GM23338 (cell line): Measurements from ENCODE around the gene CACNA1D. TPM values are rescaled to one million over a fixed set of nuclear protein-coding genes. Genes with fewer than 3 reads are reported as not detected.

Source experiments
- ATAC-seq: fragments of 200-7000 bp; cut with Tn5 transposase; 3 replicates; pipeline ENCODE4 v1.9.1; 2020
- DNase-seq: peaks from one replicate; pipeline ENCODE4 v3.0.0-alpha.2; 2015; ENCODE audit warnings: low spot score
- H2AFZ ChIP-seq: fragments of 200-600 bp; sonication (generic); 2 replicates; pipeline ENCODE4 v1.8.0; 2016; ENCODE audit warnings: antibody characterized with exemption, mild to moderate bottlenecking, moderate library complexity
- H3F3A ChIP-seq: fragments of 200-600 bp; sonication (generic); replicated peaks from 2 replicates; pipeline ENCODE4 v1.8.0; 2017; ENCODE audit warnings: antibody characterized with exemption, mixed run types, low read depth
- H3K27ac ChIP-seq: fragments of 200-600 bp; sonication (generic); 2 replicates; pipeline ENCODE4 v1.6.1; 2016; ENCODE audit warnings: low read depth
- H3K27me3 ChIP-seq: fragments of 200-600 bp; sonication (generic); 2 replicates; pipeline ENCODE4 v1.8.0; 2016; ENCODE audit warnings: mild to moderate bottlenecking, mixed run types, moderate library complexity; ENCODE audit not compliant: insufficient read depth
- H3K36me3 ChIP-seq: fragments of 200-600 bp; sonication (generic); 2 replicates; pipeline ENCODE4 v1.8.0; 2016; ENCODE audit warnings: mild to moderate bottlenecking; ENCODE audit not compliant: insufficient read depth
- H3K4me1 ChIP-seq: fragments of 200-600 bp; sonication (generic); 2 replicates; pipeline ENCODE4 v1.8.0; 2016; ENCODE audit warnings: mild to moderate bottlenecking, moderate library complexity; ENCODE audit not compliant: insufficient read depth
- H3K4me2 ChIP-seq: fragments of 200-600 bp; sonication (generic); 2 replicates; pipeline ENCODE4 v1.7.1; 2017; ENCODE audit warnings: mixed run types
- H3K4me3 ChIP-seq: fragments of 200-600 bp; sonication (generic); 2 replicates; pipeline ENCODE4 v1.6.1; 2016; ENCODE audit warnings: mixed run types
- H3K79me2 ChIP-seq: fragments of 200-600 bp; sonication (generic); replicated peaks from 2 replicates; pipeline ENCODE4 v1.8.0; 2017; ENCODE audit warnings: mild to moderate bottlenecking; ENCODE audit not compliant: insufficient read depth
- H3K9me2 ChIP-seq: fragments of 200-600 bp; sonication (generic); 2 replicates; pipeline ENCODE4 v1.8.0; 2017; ENCODE audit not compliant: insufficient read depth
- H4K20me1 ChIP-seq: fragments of 200-600 bp; sonication (generic); replicated peaks from 2 replicates; pipeline ENCODE4 v1.8.0; 2017; ENCODE audit warnings: mild to moderate bottlenecking; ENCODE audit not compliant: insufficient read depth
- H3K27ac Mint-ChIP-seq: 2 replicates; pipeline ENCODE4 v1.8.0; 2020; ENCODE audit warnings: inconsistent platforms, mild to moderate bottlenecking, moderate library complexity, mixed read lengths
- H3K27me3 Mint-ChIP-seq: 3 replicates; pipeline ENCODE4 v1.8.0; 2022; ENCODE audit warnings: low read depth, mild to moderate bottlenecking, moderate library complexity, mixed read lengths, inconsistent platforms; ENCODE audit not compliant: insufficient read depth, poor library complexity
- H3K36me3 Mint-ChIP-seq: 3 replicates; pipeline ENCODE4 v1.8.0; 2021; ENCODE audit warnings: low read depth, mild to moderate bottlenecking, inconsistent platforms, moderate library complexity, mixed read lengths
- H3K4me1 Mint-ChIP-seq: 3 replicates; pipeline ENCODE4 v1.8.0; 2020; ENCODE audit warnings: mild to moderate bottlenecking, inconsistent platforms, mixed read lengths
- H3K4me3 Mint-ChIP-seq: 3 replicates; pipeline ENCODE4 v1.8.0; 2021; ENCODE audit warnings: moderate library complexity, mild to moderate bottlenecking, inconsistent platforms, mixed read lengths
- H3K9me3 Mint-ChIP-seq: 3 replicates; pipeline ENCODE4 v1.8.0; 2020; ENCODE audit warnings: moderate library complexity, mild to moderate bottlenecking, inconsistent platforms, mixed read lengths
- CREB1 ChIP-seq: fragments of 250-450 bp; sonication (Bioruptor Pico); IDR thresholded peaks from 2 replicates; pipeline ENCODE4 v1.5.0; 2020; ENCODE audit warnings: low read depth, mild to moderate bottlenecking, moderate library complexity
- ETS1 ChIP-seq: IDR thresholded peaks from 2 replicates; pipeline ENCODE4 v1.6.1; 2016; ENCODE audit warnings: antibody characterized with exemption
- NANOG ChIP-seq: IDR thresholded peaks from 2 replicates; pipeline ENCODE4 v1.6.1; 2016; ENCODE audit warnings: antibody characterized with exemption, borderline replicate concordance
- POLR2AphosphoS5 ChIP-seq: IDR thresholded peaks from 2 replicates; pipeline ENCODE4 v1.6.1; 2016; ENCODE audit warnings: antibody characterized with exemption, low read depth
- REST ChIP-seq: IDR thresholded peaks from one replicate; pipeline ENCODE4 v1.6.1; 2018; ENCODE audit warnings: antibody characterized with exemption; ENCODE audit not compliant: unreplicated experiment
- STAT1 ChIP-seq: IDR thresholded peaks from one replicate; pipeline ENCODE4 v1.6.1; 2016; ENCODE audit warnings: antibody characterized with exemption; ENCODE audit not compliant: unreplicated experiment
- ZNF114 ChIP-seq: fragments of 250-450 bp; sonication (Bioruptor Pico); IDR thresholded peaks from 2 replicates; pipeline ENCODE4 v1.5.0; 2020; ENCODE audit warnings: mild to moderate bottlenecking, moderate library complexity
- polyA plus RNA-seq: library from polyadenylated mRNA; unstranded; fragments of >200 nt; fragmentation: Nextera tagmentation; extraction: Ambion mirVana; gene quantifications from 2 replicates; pipeline ENCODE4 v1.2.1, GENCODE V29; 2016
- total RNA-seq: library from RNA; depleted of rRNA; stranded (reverse); fragments of >200 nt; shearing (Covaris generic); gene quantifications from 2 replicates; pipeline ENCODE4 v1.2.3, GENCODE V29; 2014
- TF ChIP-seq, protein P1 (sequence below): fragments of 250-450 bp; sonication (Bioruptor Pico); IDR thresholded peaks from 2 replicates; pipeline ENCODE4 v1.5.0; 2020; ENCODE audit warnings: mild to moderate bottlenecking, moderate library complexity
- TF ChIP-seq, protein P2 (sequence below), 2 experiments: fragments of 200-600 bp in 1 of 2; sonication (generic) in 1 of 2; conservative IDR thresholded peaks; 2 replicates each; pipeline versions ENCODE4 v1.5.1 to v1.6.1; 2016 to 2017; ENCODE audit warnings: antibody characterized with exemption in 2 of 2, low read depth in 2 of 2, mild to moderate bottlenecking in 2 of 2, moderate library complexity in 1 of 2

CACNA1D gene
- total and polyA plus RNA-seq, 2 experiments from 2014 or later, result 1.7 to 1.8 TPM

DNA sequence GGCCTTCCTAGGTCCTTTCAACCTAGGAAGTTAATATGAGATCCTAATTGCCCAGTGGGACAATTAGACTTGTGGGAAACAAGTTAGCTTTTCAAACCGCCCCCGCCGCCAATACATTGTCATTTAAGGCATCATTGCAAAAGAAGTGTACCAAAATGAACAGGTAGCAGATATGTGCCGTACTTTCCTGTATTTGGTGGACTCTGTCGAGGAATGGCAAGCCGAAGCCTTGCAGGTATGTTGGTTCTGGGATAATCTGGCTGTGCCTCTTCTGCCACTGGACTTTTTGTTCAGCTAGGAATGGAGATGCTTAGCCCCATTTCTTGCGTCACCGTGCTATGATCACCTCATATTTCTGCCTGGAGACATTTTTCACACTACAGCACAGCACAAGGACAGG lies 157.5 kb downstream of the CACNA1D start (continued):
- TF ChIP-seq, protein P1, sequence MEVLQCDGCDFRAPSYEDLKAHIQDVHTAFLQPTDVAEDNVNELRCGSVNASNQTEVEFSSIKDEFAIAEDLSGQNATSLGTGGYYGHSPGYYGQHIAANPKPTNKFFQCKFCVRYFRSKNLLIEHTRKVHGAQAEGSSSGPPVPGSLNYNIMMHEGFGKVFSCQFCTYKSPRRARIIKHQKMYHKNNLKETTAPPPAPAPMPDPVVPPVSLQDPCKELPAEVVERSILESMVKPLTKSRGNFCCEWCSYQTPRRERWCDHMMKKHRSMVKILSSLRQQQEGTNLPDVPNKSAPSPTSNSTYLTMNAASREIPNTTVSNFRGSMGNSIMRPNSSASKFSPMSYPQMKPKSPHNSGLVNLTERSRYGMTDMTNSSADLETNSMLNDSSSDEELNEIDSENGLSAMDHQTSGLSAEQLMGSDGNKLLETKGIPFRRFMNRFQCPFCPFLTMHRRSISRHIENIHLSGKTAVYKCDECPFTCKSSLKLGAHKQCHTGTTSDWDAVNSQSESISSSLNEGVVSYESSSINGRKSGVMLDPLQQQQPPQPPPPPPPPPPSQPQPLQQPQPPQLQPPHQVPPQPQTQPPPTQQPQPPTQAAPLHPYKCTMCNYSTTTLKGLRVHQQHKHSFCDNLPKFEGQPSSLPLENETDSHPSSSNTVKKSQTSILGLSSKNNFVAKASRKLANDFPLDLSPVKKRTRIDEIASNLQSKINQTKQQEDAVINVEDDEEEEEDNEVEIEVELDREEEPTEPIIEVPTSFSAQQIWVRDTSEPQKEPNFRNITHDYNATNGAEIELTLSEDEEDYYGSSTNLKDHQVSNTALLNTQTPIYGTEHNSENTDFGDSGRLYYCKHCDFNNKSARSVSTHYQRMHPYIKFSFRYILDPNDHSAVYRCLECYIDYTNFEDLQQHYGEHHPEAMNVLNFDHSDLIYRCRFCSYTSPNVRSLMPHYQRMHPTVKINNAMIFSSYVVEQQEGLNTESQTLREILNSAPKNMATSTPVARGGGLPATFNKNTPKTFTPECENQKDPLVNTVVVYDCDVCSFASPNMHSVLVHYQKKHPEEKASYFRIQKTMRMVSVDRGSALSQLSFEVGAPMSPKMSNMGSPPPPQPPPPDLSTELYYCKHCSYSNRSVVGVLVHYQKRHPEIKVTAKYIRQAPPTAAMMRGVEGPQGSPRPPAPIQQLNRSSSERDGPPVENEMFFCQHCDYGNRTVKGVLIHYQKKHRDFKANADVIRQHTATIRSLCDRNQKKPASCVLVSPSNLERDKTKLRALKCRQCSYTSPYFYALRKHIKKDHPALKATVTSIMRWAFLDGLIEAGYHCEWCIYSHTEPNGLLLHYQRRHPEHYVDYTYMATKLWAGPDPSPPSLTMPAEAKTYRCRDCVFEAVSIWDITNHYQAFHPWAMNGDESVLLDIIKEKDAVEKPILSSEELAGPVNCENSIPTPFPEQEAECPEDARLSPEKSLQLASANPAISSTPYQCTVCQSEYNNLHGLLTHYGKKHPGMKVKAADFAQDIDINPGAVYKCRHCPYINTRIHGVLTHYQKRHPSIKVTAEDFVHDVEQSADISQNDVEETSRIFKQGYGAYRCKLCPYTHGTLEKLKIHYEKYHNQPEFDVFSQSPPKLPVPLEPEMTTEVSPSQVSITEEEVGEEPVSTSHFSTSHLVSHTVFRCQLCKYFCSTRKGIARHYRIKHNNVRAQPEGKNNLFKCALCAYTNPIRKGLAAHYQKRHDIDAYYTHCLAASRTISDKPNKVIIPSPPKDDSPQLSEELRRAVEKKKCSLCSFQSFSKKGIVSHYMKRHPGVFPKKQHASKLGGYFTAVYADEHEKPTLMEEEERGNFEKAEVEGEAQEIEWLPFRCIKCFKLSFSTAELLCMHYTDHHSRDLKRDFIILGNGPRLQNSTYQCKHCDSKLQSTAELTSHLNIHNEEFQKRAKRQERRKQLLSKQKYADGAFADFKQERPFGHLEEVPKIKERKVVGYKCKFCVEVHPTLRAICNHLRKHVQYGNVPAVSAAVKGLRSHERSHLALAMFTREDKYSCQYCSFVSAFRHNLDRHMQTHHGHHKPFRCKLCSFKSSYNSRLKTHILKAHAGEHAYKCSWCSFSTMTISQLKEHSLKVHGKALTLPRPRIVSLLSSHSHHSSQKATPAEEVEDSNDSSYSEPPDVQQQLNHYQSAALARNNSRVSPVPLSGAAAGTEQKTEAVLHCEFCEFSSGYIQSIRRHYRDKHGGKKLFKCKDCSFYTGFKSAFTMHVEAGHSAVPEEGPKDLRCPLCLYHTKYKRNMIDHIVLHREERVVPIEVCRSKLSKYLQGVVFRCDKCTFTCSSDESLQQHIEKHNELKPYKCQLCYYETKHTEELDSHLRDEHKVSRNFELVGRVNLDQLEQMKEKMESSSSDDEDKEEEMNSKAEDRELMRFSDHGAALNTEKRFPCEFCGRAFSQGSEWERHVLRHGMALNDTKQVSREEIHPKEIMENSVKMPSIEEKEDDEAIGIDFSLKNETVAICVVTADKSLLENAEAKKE, result no peak
- no peak for TF ChIP-seq ZNF114

- peaks cover 6% of the 10 kb centered on the region; the same call in 2 of the 3 replicates for H3K36me3 Mint-ChIP-seq
Measured at GRCh38 chr3:53657651-53658050, 163.2 kb downstream of the CACNA1D start.

More at GRCh38 chr3:53657651-53658050, 163.2 kb downstream of the CACNA1D start:
- Mint-ChIP-seq H3K4me1 (no peaks in the 10 kb centered on the region), H3K9me3 (peaks cover 13% of the 10 kb centered on the region), H3K27me3 (no peaks in the 10 kb centered on the region), H3K4me3 (no peak overlapping the region), H3K27ac (no peak overlapping the region)
- Histone ChIP-seq H3K27me3 (no peaks in the 10 kb centered on the region), H3K27ac (no peak overlapping the region), H3F3A (no peaks in the 10 kb centered on the region), H3K9me2 (peaks cover 6% of the 10 kb centered on the region; the same call in 1 of the 2 replicates), H4K20me1 (no peaks in the 10 kb centered on the region; the same call in 1 of the 2 replicates), H2AFZ (no peak overlapping the region), H3K4me2 (no peak overlapping the region), H3K4me3 (no peak overlapping the region), H3K79me2 (no peaks in the 10 kb centered on the region), H3K36me3 (no peaks in the 10 kb centered on the region), H3K4me1 (no peaks in the 10 kb centered on the region)
- DNase-seq (no peak), ATAC-seq (no peak)
- TF ChIP-seq POLR2AphosphoS5, result no peak
- TF ChIP-seq, protein P2, sequence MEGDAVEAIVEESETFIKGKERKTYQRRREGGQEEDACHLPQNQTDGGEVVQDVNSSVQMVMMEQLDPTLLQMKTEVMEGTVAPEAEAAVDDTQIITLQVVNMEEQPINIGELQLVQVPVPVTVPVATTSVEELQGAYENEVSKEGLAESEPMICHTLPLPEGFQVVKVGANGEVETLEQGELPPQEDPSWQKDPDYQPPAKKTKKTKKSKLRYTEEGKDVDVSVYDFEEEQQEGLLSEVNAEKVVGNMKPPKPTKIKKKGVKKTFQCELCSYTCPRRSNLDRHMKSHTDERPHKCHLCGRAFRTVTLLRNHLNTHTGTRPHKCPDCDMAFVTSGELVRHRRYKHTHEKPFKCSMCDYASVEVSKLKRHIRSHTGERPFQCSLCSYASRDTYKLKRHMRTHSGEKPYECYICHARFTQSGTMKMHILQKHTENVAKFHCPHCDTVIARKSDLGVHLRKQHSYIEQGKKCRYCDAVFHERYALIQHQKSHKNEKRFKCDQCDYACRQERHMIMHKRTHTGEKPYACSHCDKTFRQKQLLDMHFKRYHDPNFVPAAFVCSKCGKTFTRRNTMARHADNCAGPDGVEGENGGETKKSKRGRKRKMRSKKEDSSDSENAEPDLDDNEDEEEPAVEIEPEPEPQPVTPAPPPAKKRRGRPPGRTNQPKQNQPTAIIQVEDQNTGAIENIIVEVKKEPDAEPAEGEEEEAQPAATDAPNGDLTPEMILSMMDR (conservative IDR thresholded peaks at IDR 0.05; ENCODE audit: low read depth in 2 of 2), result no peak
- no peak for TF ChIP-seq STAT1
- TF ChIP-seq ETS1, result no peak
- no peak for TF ChIP-seq CREB1 (CRISPR knock-in tag)
- TF ChIP-seq NANOG, result no peak
- no peak for TF ChIP-seq REST
- TF ChIP-seq ZNF114, result no peak
